RWPE2 (cell line): Measurements from ENCODE around the gene MMP13.

ENCODE experiments used
- ATAC-seq: fragments of 200-7000 bp; cut with Tn5 transposase; 3 replicates; pipeline ENCODE4 v1.9.1; 2021; ENCODE audit warnings: low read depth
- DNase-seq: peaks from one replicate; pipeline ENCODE4 v3.0.0-alpha.2; 2020; ENCODE audit warnings: low spot score
- H3K27ac ChIP-seq: fragments of 450-650 bp; 2 replicates; pipeline ENCODE4 v1.5.1; 2017; ENCODE audit warnings: mild to moderate bottlenecking; ENCODE audit not compliant: poor library complexity, severe bottlenecking
- H3K27me3 ChIP-seq: fragments of 250-450 bp; sonication (Bioruptor Pico); 2 replicates; pipeline ENCODE4 v1.5.1; 2021; ENCODE audit warnings: mild to moderate bottlenecking, moderate library complexity; ENCODE audit not compliant: insufficient read depth, poor library complexity, severe bottlenecking
- H3K36me3 ChIP-seq: fragments of 250-450 bp; sonication (Bioruptor Pico); 2 replicates; pipeline ENCODE4 v1.5.1; 2020; ENCODE audit warnings: low read depth, mild to moderate bottlenecking, moderate library complexity
- H3K4me1 ChIP-seq: fragments of 250-450 bp; sonication (Bioruptor Pico); 2 replicates; pipeline ENCODE4 v1.5.1; 2021; ENCODE audit warnings: mild to moderate bottlenecking, moderate library complexity; ENCODE audit not compliant: insufficient read depth, poor library complexity, severe bottlenecking
- H3K4me3 ChIP-seq: fragments of 250-450 bp; sonication (Bioruptor Pico); 2 replicates; pipeline ENCODE4 v1.5.1; 2021; ENCODE audit warnings: mild to moderate bottlenecking, moderate library complexity; ENCODE audit not compliant: severe bottlenecking
- H3K9me3 ChIP-seq: fragments of 250-450 bp; sonication (Bioruptor Pico); 2 replicates; pipeline ENCODE4 v1.5.1; 2021; ENCODE audit warnings: mild to moderate bottlenecking, moderate library complexity; ENCODE audit not compliant: severe bottlenecking
- CTCF ChIP-seq: fragments of 450-650 bp; IDR thresholded peaks from one replicate; pipeline ENCODE4 v1.5.1; 2017; ENCODE audit warnings: mild to moderate bottlenecking, moderate library complexity; ENCODE audit not compliant: poor library complexity, severe bottlenecking

Gene MMP13

GRCh38 chr11:102989379-102990047 is 34.0 kb upstream of the MMP13 start:
- no peaks in the 10 kb centered on the region for H3K4me1 ChIP-seq
- no peak overlapping the region for H3K27ac ChIP-seq
- H3K9me3 ChIP-seq = no peaks in the 10 kb centered on the region
- DNase-seq = no peak
- H3K27me3 ChIP-seq = no peaks in the 10 kb centered on the region
- H3K4me3 ChIP-seq = no peak overlapping the region
- no peak for ATAC-seq
- no peak for TF ChIP-seq CTCF
- no peaks in the 10 kb centered on the region for H3K36me3 ChIP-seq

- ATAC-seq (peak; percentile 23; the same call in 1 of the 3 replicates), DNase-seq (no peak)
- Histone ChIP-seq H3K27ac (no peak overlapping the region), H3K36me3 (no peaks in the 10 kb centered on the region), H3K4me1 (no peaks in the 10 kb centered on the region), H3K4me3 (no peak overlapping the region), H3K9me3 (no peaks in the 10 kb centered on the region), H3K27me3 (no peaks in the 10 kb centered on the region)
- no peak for TF ChIP-seq CTCF
These were observed 31.3 kb upstream of the MMP13 start for GRCh38 chr11:102986815-102987214.

- Histone ChIP-seq H3K36me3 (no peaks in the 10 kb centered on the region), H3K4me1 (no peaks in the 10 kb centered on the region), H3K4me3 (no peak overlapping the region), H3K27ac (no peak overlapping the region), H3K9me3 (no peaks in the 10 kb centered on the region), H3K27me3 (no peaks in the 10 kb centered on the region)
- ATAC-seq (no peak), DNase-seq (no peak)
- TF ChIP-seq CTCF = no peak
These were observed 30.3 kb upstream of the MMP13 start for GRCh38 chr11:102985850-102986249.

- ATAC-seq (no peak), DNase-seq (no peak)
- no peaks in the 10 kb centered on the region for H3K9me3 ChIP-seq
- no peaks in the 10 kb centered on the region for H3K27me3 ChIP-seq
- no peak overlapping the region for H3K4me3 ChIP-seq
- H3K36me3 ChIP-seq = no peaks in the 10 kb centered on the region
- TF ChIP-seq CTCF = no peak
- H3K27ac ChIP-seq = no peak overlapping the region
- H3K4me1 ChIP-seq = no peaks in the 10 kb centered on the region
These were observed 28.0 kb upstream of the MMP13 start for GRCh38 chr11:102983486-102983885.

GRCh38 chr11:102981324-102981910 is 25.9 kb upstream of the MMP13 start:
- Histone ChIP-seq H3K27me3 (no peaks in the 10 kb centered on the region), H3K4me3 (no peak overlapping the region), H3K27ac (no peak overlapping the region), H3K36me3 (no peaks in the 10 kb centered on the region), H3K9me3 (no peaks in the 10 kb centered on the region), H3K4me1 (no peaks in the 10 kb centered on the region)
- DNase-seq (no peak), ATAC-seq (no peak)
- no peak for TF ChIP-seq CTCF
